H1 (cell line): Measurements from ENCODE around the gene TLE3. TPM values are rescaled to one million over a fixed set of nuclear protein-coding genes. Genes with fewer than 3 reads are reported as not detected.

Source experiments
- EGR1 ChIP-seq: IDR thresholded peaks from 2 replicates; pipeline ENCODE4 v1.6.1; 2011; ENCODE audit warnings: low read depth, low read length, borderline replicate concordance
- NRF1 ChIP-seq: IDR thresholded peaks from 2 replicates; pipeline ENCODE4 v1.6.1; 2011; ENCODE audit warnings: mild to moderate bottlenecking, low read depth, low read length, improper control_type of control experiment
- polyA plus RNA-seq, 7 experiments: library from polyadenylated mRNA; depleted of rRNA in 3 of 7; stranded (reverse) in 5 of 7; unstranded in 2 of 7; fragments of >200 nt in 5 of 7; fragments of 200-250 nt in 2 of 7; gene quantifications; 1 replicate in 5 of 7; 2 replicates in 1 of 7; 4 replicates in 1 of 7; pipeline versions ENCODE4 v1.2.1 to v1.2.3, GENCODE V29; 2011 to 2013; ENCODE audit warnings: missing spikeins in 2 of 7, mixed read lengths in 2 of 7
- total RNA-seq: library from RNA; stranded (reverse); fragmentation: NEBNext Ultra II Directional; extraction: Animal tissue kit (Norgen Biotek cat#: 25700); gene quantifications from 2 replicates; pipeline ENCODE4 v1.2.1, GENCODE V29; 2021
- TF ChIP-seq, protein P1 (sequence below), 3 experiments: IDR thresholded peaks; 1 replicate in 2 of 3; 2 replicates in 1 of 3; pipeline versions ENCODE4 v1.5.1 to v1.6.1; 2011; ENCODE audit warnings: low read length in 3 of 3, mild to moderate bottlenecking in 3 of 3, inconsistent platforms in 2 of 3, low read depth in 1 of 3, moderate library complexity in 1 of 3; ENCODE audit not compliant: insufficient read depth in 1 of 3; ENCODE audit errors: control extremely low read depth in 1 of 3
- TF ChIP-seq, protein P2 (sequence below): IDR thresholded peaks from 2 replicates; pipeline ENCODE4 v1.6.1; 2011; ENCODE audit warnings: low read length, improper control_type of control experiment

Gene TLE3
- total and polyA plus RNA-seq, 2 of the 8 experiments (the other 6 are each of a cell fraction or from before 2014, with no cell fraction given) = 25.1 to 61.2 TPM

DNA sequence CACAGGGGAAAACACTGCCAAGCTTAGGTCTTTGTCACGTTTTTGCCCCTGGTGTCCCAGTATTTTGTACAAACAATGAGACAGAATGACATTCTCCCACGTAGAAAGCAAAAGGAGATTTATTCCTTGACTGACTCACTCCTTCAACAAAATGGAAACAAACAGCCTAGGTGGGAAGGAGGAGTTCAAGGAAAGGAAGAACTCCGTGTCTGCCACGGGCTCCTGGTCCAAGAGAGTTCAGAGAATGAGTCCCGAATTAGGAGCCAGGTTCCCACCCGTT is 8.1 kb downstream of the TLE3 start (continued):
- TF ChIP-seq, protein P1, sequence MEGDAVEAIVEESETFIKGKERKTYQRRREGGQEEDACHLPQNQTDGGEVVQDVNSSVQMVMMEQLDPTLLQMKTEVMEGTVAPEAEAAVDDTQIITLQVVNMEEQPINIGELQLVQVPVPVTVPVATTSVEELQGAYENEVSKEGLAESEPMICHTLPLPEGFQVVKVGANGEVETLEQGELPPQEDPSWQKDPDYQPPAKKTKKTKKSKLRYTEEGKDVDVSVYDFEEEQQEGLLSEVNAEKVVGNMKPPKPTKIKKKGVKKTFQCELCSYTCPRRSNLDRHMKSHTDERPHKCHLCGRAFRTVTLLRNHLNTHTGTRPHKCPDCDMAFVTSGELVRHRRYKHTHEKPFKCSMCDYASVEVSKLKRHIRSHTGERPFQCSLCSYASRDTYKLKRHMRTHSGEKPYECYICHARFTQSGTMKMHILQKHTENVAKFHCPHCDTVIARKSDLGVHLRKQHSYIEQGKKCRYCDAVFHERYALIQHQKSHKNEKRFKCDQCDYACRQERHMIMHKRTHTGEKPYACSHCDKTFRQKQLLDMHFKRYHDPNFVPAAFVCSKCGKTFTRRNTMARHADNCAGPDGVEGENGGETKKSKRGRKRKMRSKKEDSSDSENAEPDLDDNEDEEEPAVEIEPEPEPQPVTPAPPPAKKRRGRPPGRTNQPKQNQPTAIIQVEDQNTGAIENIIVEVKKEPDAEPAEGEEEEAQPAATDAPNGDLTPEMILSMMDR (IDR thresholded peaks at IDR 0.05; ENCODE audit: control extremely low read depth in 1 of 3, insufficient read depth in 1 of 3, low read depth in 1 of 3, low read length in 3 of 3) = no peak
- no peak for TF ChIP-seq NRF1
- no peak for TF ChIP-seq EGR1
- TF ChIP-seq, protein P2, sequence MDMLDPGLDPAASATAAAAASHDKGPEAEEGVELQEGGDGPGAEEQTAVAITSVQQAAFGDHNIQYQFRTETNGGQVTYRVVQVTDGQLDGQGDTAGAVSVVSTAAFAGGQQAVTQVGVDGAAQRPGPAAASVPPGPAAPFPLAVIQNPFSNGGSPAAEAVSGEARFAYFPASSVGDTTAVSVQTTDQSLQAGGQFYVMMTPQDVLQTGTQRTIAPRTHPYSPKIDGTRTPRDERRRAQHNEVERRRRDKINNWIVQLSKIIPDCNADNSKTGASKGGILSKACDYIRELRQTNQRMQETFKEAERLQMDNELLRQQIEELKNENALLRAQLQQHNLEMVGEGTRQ = no peak
